Memory B cell (primary cell): ENCODE measurements around the gene BEAN1.

Experiments
- ATAC-seq: fragments of 150-1000 bp; cut with Tn5 transposase; 2 replicates; pipeline ENCODE4 v1.10.0; 2021; ENCODE audit warnings: low read depth, mild to moderate bottlenecking, moderate library complexity
- DNase-seq, 2 donors: peaks; one replicate each; pipeline ENCODE4 v3.0.0; 2022; ENCODE audit warnings: low spot score in 2 of 2
- H3K27ac Mint-ChIP-seq: one replicate; pipeline ENCODE4 v1.8.0; 2022; ENCODE audit warnings: mild to moderate bottlenecking, moderate library complexity, mixed read lengths
- H3K27me3 Mint-ChIP-seq: one replicate; pipeline ENCODE4 v1.8.0; 2022; ENCODE audit warnings: mixed read lengths
- H3K36me3 Mint-ChIP-seq: one replicate; pipeline ENCODE4 v1.8.0; 2022; ENCODE audit warnings: mild to moderate bottlenecking, mixed read lengths
- H3K4me1 Mint-ChIP-seq: one replicate; pipeline ENCODE4 v1.8.0; 2022; ENCODE audit warnings: mixed read lengths
- H3K4me3 Mint-ChIP-seq: one replicate; pipeline ENCODE4 v1.8.0; 2022; ENCODE audit warnings: mild to moderate bottlenecking, moderate library complexity, mixed read lengths
- H3K9me3 Mint-ChIP-seq: one replicate; pipeline ENCODE4 v1.8.0; 2022; ENCODE audit warnings: mixed read lengths

The BEAN1 gene

DNA sequence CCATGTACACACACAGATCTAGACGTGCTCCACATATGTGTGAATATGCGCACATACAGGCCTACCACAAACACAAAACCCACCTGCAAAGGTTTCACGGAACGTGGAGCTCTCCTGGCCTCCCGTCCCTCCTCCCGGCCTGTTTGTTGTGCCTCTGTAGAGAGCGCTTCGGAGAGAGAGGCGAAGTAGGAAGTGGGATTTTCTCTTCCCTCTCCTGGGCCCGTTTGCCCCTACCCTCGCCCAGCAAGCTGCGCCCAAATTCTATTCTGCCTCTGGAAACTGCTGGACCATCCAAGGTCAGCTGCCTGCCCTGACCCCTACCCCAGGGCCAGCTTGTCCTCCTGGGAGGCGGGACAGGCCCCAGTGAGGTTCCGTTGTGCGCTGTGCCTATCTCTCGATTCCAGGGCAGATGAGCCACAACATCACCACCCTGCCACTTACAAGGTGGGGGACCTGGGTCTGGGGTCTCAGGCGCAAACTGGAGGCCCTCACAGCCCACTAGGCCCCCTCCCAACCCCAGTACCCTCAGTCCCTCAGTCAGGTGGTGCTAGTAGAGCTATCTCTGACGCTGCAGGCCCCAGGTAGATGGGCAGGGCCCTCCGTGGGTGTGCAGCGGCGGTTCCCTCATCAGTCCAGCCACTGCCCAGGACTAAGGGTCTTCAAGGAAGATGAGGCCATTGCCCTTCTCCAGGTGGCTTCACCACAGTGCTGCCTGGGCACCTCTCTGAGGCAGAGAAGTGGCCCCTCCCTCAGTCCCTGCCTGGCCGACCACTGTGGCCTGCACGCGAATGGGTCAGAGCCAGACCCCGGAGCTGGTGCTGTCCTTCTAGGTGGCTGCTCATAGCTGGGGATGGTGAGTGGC is 54.2 kb downstream of the BEAN1 start:
- no peak for ATAC-seq
- no peak for DNase-seq
- no peak overlapping the region for H3K4me3 Mint-ChIP-seq
- H3K27me3 Mint-ChIP-seq, result peaks cover 2% of the 10 kb centered on the region
- H3K36me3 Mint-ChIP-seq, result no peaks in the 10 kb centered on the region
- no peak overlapping the region for H3K27ac Mint-ChIP-seq
- no peaks in the 10 kb centered on the region for H3K9me3 Mint-ChIP-seq
- peaks cover 25% of the 10 kb centered on the region for H3K4me1 Mint-ChIP-seq

DNA sequence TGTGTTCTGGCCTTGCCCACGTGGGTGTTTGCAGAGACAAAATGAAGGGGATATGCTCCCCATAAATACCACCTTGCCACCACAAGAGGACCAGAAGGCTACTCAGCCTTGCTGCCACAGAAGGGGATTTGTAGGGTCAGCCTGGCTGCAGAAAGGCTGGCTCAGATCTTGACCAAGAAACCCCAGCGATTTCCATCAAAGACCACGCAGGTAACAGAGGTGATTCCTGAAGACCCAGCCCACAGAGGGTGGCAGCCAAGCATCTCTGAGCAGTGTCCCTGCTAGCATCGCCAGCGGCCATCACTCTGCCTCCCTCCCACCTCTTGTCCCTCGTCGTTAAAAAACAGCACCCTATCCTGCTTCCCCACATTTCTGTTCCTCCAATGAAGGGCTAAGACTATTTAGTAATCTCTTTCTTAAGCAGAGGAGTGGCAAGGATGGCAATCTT is 54.9 kb downstream of the BEAN1 start:
- DNase-seq, result no peak
- no peak overlapping the region for H3K27ac Mint-ChIP-seq

DNA sequence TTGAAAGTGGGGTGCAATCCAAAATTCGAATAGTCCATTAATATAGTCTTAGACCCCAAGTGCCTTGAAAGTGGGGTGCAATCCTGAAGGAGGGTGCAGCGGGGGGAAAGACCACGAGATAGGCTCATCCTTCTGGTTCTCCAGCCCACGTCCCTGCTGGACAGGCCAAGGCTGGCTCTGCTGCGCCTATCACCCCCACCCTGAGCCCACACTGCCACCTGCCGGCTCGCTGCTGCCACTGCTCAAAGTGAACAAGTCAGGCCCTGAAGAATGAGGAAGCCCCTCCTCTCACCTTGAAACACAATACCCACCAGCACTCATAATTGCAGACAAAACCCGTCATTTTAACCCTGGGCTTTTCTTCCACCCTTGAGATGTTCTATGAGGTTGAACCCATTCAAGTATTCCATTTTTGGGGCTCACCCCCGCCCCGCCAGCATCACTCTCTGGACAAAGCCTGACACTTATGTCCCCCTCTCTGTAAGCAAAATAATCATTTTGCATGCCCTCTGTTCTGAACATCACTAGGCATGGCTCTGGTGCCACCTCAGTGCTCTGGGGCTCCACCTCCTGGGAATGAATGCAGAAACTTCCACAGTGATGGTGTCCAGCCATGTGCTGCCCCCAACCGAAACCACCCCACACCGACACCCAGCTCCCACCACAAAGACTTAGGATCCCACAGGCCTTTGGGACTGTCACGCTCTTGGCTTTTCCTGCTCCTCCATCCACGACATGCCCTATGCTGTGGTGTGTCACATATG is 56.8 kb downstream of the BEAN1 start:
- ATAC-seq, result peak; percentile 89
- H3K4me3 Mint-ChIP-seq, result no peak overlapping the region

More for the DNA sequence above, 54.9 kb downstream of the BEAN1 start:
- Mint-ChIP-seq H3K36me3 (no peaks in the 10 kb centered on the region), H3K4me1 (peaks cover 25% of the 10 kb centered on the region), H3K27me3 (peaks cover 2% of the 10 kb centered on the region), H3K9me3 (no peaks in the 10 kb centered on the region), H3K4me3 (no peak overlapping the region)
- no peak for ATAC-seq

GRCh38 chr16:66484453-66485213 is 57.5 kb downstream of the BEAN1 start:
- H3K27ac Mint-ChIP-seq, result no peak overlapping the region
- H3K4me1 Mint-ChIP-seq, result peaks cover 19% of the 10 kb centered on the region
- DNase-seq (no peak), ATAC-seq (no peak)
- H3K9me3 Mint-ChIP-seq, result no peaks in the 10 kb centered on the region
- H3K4me3 Mint-ChIP-seq, result no peak overlapping the region
- H3K36me3 Mint-ChIP-seq, result no peaks in the 10 kb centered on the region
- H3K27me3 Mint-ChIP-seq, result peaks cover 2% of the 10 kb centered on the region

More for the DNA sequence above, 56.8 kb downstream of the BEAN1 start:
- peak; percentile 71 to 77 for DNase-seq
- no peaks in the 10 kb centered on the region for H3K9me3 Mint-ChIP-seq
- H3K36me3 Mint-ChIP-seq, result no peaks in the 10 kb centered on the region
- peaks cover 19% of the 10 kb centered on the region for H3K4me1 Mint-ChIP-seq
- peak overlapping the region; percentile 17 for H3K27ac Mint-ChIP-seq
- H3K27me3 Mint-ChIP-seq, result peaks cover 2% of the 10 kb centered on the region

DNA sequence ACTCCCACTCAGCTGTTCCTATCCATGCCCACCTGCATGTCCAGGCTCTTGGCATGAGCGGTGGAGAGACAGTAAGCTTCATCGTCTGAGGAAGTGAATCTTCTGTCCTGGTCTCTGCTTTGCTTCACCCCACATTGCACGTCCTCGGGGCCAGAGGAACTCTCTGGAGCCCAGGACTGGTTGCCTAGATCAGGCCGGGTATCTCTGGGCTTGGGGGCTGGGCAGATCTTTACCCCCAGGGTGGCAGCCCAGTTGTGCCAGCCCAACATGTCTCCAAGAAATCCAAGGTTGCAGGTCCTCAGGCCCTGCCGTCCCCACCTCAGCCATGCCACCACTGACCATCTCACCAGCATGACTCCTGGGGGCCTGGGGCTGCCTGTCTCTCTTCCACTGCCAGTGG is 58.3 kb downstream of the BEAN1 start:
- DNase-seq, result no peak
- H3K27me3 Mint-ChIP-seq, result peaks cover 2% of the 10 kb centered on the region
- no peak for ATAC-seq
- H3K4me3 Mint-ChIP-seq, result no peak overlapping the region
- H3K9me3 Mint-ChIP-seq, result no peaks in the 10 kb centered on the region
- no peaks in the 10 kb centered on the region for H3K36me3 Mint-ChIP-seq
- H3K27ac Mint-ChIP-seq, result peak overlapping the region; percentile 47
- peaks cover 19% of the 10 kb centered on the region for H3K4me1 Mint-ChIP-seq

DNA sequence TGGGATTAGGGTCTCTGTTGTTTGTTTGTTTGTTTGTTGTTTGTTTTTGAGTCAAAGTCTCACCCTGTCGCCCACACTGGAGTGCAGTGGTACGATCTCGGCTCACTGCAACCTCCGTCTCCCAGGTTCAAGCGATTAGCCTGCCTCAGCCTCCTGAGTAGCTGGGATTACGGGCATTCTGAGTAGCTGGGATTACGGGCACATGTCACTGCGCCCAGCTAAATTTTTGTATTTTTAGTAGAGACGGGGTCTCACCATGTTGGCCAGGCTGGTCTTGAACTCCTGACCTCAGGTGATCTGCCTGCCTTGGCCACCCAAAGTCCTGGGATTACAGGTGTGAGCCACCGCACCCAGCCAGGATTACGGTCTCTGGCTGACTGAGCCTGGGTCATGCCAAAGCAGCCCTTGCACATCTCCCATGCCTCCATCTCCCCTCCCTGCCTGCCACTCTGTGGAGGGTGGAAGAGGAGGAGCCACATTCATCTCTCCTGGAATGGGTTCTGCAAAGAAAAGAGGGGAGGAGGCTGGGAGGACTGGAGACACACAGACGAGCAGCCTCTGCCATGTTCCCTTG is 59.2 kb downstream of the BEAN1 start:
- peaks cover 22% of the 10 kb centered on the region for H3K4me1 Mint-ChIP-seq

DNA sequence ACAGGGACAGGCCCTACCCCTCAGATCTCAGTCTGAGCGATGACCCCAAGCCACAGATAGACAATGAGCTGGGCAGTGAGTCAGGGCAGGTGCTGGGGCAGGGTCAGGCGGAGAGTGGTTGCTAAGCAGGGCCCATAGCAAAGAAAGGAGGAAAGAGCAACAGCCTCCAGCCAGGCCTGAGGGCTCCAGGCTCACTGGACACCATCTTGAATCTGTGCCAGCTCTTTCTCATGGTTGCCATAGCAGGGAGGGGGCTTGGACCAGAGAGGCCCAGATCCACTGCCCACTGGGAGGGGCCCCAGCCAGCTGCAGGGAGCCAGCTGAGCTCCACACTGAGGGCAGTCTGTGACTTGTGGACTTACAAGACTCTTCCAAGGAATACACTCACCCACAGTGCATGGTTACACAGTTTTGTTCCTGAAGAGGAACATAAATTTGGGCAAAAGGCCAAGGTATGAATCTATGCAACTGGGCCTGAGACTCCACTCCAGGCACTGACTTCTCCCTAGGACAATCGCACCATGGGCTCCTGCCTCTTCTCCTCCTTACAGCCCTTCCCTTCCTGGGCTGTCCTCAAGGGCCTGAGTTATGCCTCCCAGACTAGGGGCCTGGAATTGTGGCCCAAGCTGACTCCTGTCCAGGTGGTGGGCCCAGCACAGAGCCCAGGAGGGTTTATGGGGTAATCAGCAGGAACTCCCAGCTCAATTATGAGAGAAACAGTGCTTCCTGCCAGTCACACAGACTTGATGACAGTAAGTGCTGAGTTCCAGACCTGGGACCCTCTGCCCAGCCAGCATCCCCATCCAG is 59.9 kb downstream of the BEAN1 start:
- no peak overlapping the region for H3K27ac Mint-ChIP-seq

More for the DNA sequence above, 59.2 kb downstream of the BEAN1 start:
- Mint-ChIP-seq H3K9me3 (no peaks in the 10 kb centered on the region), H3K27ac (no peak overlapping the region), H3K4me3 (no peak overlapping the region), H3K27me3 (peaks cover 2% of the 10 kb centered on the region), H3K36me3 (no peaks in the 10 kb centered on the region)
- ATAC-seq (no peak), DNase-seq (no peak)

DNA sequence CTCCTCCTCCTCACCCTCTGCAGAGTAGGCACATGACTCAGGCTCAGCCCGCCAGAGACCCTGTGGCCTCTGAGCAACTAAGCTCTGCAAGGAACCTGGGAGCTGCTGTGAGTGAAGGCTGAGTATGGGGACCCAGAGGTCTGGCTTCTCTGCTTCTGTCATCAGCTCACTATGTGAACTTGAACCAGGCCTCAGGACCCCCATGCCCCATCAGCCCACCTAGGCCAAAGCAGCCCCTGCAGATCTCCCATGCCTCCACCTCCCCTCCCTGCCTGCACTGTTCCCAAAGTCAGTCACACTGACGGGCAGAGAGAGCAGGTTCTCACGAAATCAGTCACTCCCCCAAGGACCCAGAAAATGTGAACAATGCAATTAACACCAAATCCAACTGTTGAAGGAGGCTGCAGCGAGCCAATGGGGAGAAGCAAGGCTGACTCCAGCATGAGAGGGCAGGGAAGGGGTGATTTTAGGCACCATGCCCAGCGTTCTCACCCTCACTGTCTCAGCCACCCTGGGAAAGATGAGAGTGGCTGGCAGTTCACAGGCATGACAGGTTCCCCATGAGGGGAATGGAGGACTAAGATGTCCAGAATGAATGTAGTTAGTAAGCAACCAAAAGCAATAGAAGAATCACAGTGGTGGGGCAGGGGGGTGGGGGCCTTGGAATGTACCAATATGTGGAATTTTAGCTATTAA is 60.6 kb downstream of the BEAN1 start:
- ATAC-seq (no peak), DNase-seq (no peak)
- Mint-ChIP-seq H3K9me3 (no peaks in the 10 kb centered on the region), H3K4me1 (peaks cover 22% of the 10 kb centered on the region), H3K27me3 (peaks cover 2% of the 10 kb centered on the region), H3K4me3 (no peak overlapping the region), H3K36me3 (no peaks in the 10 kb centered on the region), H3K27ac (no peak overlapping the region)

More for the DNA sequence above, 59.9 kb downstream of the BEAN1 start:
- Mint-ChIP-seq H3K36me3 (no peaks in the 10 kb centered on the region), H3K27me3 (peaks cover 2% of the 10 kb centered on the region), H3K4me1 (peaks cover 22% of the 10 kb centered on the region), H3K9me3 (no peaks in the 10 kb centered on the region), H3K4me3 (no peak overlapping the region)
- no peak for ATAC-seq
- no peak for DNase-seq

GRCh38 chr16:66488505-66488904 is 61.4 kb downstream of the BEAN1 start:
- Mint-ChIP-seq H3K27ac (no peak overlapping the region), H3K4me1 (peaks cover 15% of the 10 kb centered on the region), H3K36me3 (no peaks in the 10 kb centered on the region), H3K9me3 (no peaks in the 10 kb centered on the region), H3K27me3 (peaks cover 2% of the 10 kb centered on the region), H3K4me3 (no peak overlapping the region)
- no peak for ATAC-seq
- no peak for DNase-seq

- Mint-ChIP-seq H3K27me3 (peaks cover 2% of the 10 kb centered on the region), H3K4me3 (no peak overlapping the region), H3K9me3 (no peaks in the 10 kb centered on the region), H3K36me3 (no peaks in the 10 kb centered on the region), H3K27ac (no peak overlapping the region), H3K4me1 (peaks cover 6% of the 10 kb centered on the region)
- ATAC-seq, result no peak
- no peak for DNase-seq
Measured at GRCh38 chr16:66489385-66489784, 62.3 kb downstream of the BEAN1 start.

- no peak for ATAC-seq
- H3K4me3 Mint-ChIP-seq, result no peak overlapping the region
- DNase-seq, result no peak
- H3K27ac Mint-ChIP-seq, result no peak overlapping the region
- peaks cover 2% of the 10 kb centered on the region for H3K27me3 Mint-ChIP-seq
- H3K4me1 Mint-ChIP-seq, result peaks cover 5% of the 10 kb centered on the region
- no peaks in the 10 kb centered on the region for H3K36me3 Mint-ChIP-seq
- H3K9me3 Mint-ChIP-seq, result no peaks in the 10 kb centered on the region
Measured at GRCh38 chr16:66489818-66490217, 62.7 kb downstream of the BEAN1 start.

DNA sequence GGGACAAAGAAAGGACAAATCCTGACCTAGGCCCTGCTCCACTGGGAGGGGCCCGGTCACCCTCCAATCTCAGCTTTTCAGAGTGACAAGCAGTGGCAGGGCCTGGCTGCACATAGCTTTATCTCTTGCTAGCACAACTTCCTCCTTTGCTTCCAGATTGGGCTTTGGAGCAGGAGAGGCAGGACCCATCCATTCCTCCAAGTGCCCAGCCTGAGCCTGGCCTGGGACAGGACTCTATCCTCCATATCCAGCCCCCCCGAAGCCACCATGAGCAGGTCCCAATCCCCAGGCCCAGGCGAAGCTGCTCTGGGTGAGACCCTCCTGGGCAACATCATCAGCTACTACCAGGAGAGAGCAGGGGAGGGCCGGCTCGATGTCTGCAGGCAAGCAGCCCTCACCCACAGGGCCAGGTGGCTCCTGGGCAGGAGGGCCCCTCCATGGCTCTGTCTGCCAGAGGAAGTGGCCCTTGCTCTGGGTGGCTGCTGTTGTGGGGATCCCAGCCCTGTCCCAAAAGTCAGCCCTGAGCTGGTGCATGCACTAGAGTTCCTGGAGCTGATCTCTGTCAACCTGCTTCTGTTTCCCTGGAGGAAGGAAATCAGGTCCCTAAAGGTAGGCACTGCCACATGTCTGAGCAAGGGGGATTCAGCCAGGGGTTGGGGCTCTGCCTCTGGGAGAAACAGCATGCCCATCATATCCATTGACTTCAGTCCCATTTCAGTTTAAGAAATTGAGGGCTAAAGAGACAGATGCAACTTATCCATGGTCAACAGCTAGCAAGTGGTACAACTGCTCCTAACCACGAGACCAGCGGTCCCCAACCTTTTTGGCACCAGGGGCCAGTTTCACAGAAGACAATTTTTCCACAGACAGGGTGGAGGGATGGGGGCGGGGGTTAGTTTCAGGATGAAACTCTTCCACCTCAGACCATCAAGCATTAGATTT is 64.0 kb downstream of the BEAN1 start:
- no peaks in the 10 kb centered on the region for H3K36me3 Mint-ChIP-seq
- ATAC-seq, result no peak
- no peak for DNase-seq
- H3K27ac Mint-ChIP-seq, result no peak overlapping the region
- H3K27me3 Mint-ChIP-seq, result peaks cover 4% of the 10 kb centered on the region
- peaks cover 2% of the 10 kb centered on the region for H3K4me1 Mint-ChIP-seq
- H3K9me3 Mint-ChIP-seq, result peaks cover 3% of the 10 kb centered on the region
- no peak overlapping the region for H3K4me3 Mint-ChIP-seq
